GM18870 (cell line): Measurements from ENCODE around the gene RAB9B.
"Not testable (repeated sequence)": the region's sequence is repeated elsewhere in the genome, so short reads cannot be mapped to it uniquely, and the experiment has no call there.

ENCODE experiments used
- ATAC-seq: cut with Tn5 transposase; IDR thresholded peaks from one replicate; pipeline ENCODE4 v1.9.1; 2021; ENCODE audit warnings: moderate library complexity; ENCODE audit not compliant: unreplicated experiment

The RAB9B gene

DNA sequence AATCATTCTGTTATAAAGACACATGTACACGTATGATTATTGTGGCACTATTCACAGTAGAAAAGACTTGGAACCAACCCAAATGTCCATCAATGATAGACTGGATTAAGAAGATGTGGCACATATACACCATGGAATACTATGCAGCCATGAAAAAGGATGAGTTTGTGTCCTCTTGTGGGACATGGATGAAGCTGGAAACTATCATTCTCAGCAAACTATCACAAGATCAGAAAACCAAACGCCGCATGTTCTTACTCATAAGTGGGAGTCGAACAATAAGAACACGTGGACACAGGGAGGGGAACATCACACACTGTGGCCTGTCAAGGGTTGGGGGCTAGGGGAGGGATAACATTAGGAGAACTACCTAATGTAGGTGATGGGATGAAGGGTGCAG is 15.0 kb downstream of the RAB9B start:
- ATAC-seq, result not testable (repeated sequence)

DNA sequence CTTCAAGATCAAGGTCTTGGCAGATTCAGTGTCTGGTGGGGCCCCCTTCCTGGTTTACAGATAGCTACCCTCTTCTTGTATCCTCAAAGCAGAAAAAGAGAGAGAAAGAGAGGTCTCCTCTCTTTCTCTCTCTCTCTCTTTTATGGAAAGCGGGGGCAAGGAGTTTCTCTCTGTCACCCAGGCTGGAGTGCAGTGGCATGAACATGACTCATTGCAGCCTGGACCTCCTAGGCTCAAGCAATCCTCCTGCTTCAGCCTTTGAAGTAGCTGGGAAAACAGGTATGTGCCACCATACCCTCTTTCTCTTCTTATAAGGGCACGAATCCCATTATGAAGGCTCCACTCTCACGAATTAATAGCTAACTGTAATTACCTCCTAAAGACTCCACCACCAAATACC is 20.2 kb downstream of the RAB9B start:
- no peak for ATAC-seq

DNA sequence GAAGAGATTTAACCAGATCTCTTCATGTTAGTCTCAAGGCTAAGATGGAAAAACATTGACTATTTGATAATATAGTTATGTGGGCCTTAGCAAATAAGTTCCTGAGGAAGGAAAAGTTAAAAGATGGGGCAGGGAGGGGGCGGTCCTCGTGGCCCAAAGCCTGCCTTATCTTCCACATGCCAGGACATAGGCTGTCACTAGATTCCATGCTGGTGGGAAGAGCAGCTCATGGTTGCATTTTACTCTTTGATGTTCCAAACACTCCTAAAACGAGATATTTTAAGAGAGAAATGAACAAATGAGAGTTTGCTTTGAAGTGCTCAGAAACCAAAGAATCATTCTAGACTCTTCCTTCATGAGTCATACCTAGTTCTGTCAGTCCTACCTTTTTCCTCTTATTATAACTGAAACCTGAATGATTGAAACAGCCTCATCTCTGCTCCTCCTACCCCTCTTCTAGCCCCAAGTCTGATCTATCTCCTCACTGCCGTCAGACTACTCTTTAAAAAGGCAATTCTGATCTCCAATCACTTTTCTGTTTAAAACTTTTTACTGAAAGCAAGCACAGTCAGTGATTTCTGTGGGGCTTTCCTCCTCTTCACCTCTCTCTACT is 25.1 kb downstream of the RAB9B start:
- ATAC-seq, result no peak

DNA sequence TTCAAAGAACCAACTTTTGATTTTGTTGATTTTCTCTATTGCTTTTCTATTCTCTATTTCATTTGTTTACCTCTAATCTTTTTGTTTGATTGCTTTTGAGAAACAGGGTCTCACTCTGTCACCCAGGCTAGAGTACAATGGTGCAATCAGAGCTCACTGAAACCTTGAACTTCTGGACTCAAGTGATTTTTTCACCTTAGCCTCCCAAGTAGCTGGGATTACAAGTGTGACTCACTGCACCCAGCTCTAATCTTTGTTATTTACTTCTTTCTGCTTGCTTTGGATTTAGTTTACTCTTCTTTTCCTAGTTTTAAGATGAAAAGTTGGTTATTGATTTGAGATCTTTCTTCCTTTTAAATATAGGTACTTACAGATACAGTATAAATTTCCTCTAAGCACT is 26.2 kb downstream of the RAB9B start:
- no peak for ATAC-seq

DNA sequence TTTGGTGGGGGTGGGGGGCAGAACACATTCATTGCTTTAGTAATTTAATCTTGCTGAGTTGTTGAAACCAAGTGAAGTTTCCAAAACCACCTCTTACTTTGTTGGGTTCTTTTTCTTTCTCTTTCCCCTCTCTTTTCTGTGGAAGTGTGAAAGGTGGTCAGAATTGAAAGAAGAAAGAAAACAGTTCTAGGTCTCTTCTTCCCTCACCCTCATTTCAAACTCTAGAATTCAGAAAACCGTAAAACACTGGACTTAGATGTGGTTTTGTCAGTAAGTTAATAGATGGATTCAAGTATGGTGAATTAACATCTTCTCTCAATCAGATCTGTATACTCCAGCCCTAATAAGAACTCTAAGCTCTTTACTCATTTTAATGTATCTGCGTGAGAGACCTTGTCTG is 31.7 kb downstream of the RAB9B start:
- no peak for ATAC-seq

DNA sequence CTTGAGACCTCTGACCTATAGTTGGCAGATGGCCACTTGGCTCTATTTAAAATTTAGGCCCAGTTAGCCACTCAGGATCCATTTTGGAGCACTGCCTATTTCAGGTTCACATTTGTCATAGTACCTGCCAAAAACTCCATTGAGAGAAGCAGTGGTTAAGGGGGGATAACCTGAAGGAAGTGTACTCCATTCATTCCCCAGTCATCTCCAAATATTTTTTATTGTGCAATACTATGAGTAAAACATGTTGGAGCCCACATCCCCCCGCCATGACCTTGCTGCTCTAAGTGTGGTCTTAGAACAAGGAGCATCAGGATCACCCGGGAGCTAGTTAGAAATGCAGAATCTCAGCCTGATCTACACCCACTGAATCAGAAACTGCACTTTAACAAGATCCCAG is 34.4 kb downstream of the RAB9B start:
- no peak for ATAC-seq

DNA sequence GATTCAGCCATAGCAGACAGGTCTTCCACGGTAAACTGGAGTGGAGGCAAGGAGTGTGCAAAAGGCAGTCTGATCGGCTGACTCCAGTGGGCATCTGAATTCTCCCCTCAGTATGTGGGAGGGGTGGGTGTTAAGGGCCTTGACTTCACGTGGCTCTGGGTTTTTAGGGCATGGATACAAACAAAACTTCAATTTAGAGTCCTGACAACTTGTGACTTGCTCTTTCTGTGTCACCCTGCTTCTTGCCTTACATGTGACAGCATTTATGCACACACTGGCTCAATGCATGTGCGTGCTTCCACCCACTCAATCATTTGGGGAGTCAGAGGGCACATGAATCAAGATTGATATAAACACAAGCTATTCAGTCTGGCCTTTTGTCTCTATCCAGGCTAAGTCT is 37.9 kb downstream of the RAB9B start:
- no peak for ATAC-seq

DNA sequence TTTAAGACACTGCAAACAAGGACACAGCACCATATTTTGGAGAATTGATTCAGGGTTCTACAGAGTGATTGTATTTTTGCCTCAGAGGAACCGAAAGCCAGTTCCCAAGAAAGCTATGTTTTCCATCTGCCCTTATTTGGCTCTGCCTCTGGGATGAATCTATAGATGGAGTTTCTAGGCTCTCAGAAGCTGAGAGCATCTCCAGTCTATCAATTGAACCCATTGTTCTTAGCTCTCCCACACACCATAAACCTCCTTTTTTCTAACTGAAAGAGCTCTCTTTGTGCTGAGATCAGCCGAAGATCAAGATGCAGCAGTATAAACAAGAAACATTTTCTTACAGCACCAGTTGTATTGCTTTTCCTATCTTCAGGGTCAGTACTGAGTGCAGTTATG is 38.5 kb downstream of the RAB9B start:
- no peak for ATAC-seq

DNA sequence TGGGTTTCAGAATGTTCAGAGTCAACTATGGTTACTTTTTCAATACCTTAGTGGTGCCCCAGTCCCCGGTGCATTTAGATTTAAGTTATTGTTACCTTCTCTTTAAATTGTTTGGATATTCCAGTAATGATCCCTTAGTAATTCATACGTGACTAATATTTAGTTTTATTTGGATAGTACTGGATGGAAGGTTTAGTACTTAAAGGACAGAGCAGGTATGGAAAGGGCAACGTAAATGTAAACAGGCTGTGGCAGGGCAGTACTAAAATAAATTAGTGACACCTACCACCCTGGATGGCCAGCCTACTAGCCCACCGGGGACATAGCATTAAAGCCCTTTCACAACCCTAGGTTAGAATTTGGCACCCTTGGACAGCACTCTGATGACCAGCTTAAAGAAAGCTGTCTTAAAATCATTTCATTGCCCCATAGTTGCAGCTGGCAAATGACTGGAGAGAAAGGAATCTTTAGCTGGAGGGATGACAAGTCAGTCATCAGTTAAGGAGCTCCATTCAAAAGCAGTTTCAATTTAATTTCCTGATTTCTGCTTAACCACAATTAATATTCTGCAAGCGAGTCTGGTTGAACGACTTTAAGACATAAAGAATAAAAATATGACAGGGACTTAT is 39.0 kb downstream of the RAB9B start:
- ATAC-seq, result no peak

DNA sequence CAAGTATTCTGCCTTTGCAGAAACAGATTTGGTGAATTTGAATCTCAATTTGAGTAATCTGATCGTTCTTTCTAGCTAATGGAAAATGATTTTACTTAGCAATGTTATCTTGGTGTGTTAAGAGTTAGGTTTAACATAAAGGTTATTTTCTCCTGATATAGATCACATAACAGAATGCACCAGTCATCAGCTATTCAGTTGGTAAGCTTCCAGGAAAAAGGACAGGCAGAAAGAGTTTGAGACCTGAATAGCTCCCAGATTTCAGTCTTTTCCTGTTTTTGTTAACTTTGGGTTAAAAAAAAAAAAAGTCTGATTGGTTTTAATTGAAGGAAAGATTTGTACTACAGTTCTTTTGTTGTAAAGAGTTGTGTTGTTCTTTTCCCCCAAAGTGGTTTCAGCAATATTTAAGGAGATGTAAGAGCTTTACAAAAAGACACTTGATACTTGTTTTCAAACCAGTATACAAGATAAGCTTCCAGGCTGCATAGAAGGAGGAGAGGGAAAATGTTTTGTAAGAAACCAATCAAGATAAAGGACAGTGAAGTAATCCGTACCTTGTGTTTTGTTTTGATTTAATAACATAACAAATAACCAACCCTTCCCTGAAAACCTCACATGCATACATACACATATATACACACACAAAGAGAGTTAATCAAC is 40.1 kb downstream of the RAB9B start:
- ATAC-seq, result no peak

DNA sequence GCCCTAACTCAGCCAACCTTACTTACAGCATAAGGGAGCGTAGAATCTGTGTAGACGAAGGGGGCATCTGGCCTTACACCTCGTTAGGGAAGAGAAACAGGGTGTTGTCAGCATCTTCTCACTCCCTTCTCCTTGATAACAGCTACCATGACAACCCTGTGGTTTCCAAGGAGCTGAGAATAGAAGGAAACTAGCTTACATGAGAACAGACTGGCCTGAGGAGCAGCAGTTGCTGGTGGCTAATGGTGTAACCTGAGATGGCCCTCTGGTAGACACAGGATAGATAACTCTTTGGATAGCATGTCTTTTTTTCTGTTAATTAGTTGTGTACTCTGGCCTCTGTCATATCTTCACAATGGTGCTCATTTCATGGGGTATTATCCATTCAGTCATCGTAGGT is 40.8 kb downstream of the RAB9B start:
- no peak for ATAC-seq

DNA sequence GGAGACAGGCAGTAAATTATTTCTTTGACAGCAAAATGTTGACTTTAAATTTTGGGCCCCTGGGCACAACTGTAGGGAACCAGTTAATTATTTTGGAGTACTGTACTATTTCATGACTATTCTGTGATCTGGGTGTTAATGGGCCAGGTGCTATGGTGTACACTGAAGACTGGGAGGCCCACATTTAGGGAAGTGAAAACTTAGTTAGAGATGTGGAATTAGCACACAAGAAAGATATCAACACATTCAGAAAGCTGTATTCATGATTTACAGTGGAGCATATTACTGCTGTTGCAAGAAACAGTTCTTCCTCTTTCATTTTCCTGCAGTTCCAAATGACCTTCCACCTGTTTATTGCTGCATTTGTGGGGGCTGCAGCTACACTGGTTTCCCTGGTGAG is 43.1 kb downstream of the RAB9B start:
- peak; percentile 94 for ATAC-seq

DNA sequence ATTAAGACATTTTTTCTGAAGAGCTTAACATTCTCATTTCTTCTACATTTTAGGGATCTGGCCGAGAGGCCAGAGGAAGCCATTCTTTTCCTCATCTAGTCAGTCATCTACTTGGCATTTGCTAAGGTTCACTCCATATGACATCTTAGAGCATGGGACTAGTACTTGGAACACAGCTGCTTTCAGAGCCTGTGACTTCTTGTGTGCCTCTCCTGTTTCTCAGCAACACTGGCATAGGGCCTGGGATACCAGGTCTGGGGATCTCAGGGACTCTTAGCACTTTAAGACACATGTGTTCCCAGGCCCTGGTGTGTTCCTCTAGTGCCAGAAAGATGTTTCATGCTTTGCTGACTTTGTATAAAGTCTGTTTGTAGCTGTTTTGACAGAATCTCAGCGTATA is 48.1 kb downstream of the RAB9B start:
- ATAC-seq, result no peak

DNA sequence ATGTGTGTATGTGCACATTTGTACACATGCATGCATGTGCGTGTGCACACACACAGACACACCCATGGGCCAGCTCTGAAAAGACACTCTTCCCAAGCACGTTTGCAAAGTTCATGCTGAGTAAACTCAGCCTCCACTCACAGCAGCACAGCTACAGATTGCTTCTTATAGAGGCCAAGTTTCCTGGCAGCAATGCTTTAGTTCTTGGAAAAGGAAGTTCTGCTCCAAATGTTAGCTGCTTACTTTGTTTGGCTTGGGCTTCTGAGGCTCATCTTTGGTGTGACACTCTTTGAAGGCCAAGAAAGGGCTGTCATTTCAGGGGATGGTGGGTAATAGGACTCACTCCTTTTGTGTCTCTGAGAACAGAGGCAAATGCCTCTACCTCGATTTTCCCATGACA is 48.9 kb downstream of the RAB9B start:
- ATAC-seq, result no peak

DNA sequence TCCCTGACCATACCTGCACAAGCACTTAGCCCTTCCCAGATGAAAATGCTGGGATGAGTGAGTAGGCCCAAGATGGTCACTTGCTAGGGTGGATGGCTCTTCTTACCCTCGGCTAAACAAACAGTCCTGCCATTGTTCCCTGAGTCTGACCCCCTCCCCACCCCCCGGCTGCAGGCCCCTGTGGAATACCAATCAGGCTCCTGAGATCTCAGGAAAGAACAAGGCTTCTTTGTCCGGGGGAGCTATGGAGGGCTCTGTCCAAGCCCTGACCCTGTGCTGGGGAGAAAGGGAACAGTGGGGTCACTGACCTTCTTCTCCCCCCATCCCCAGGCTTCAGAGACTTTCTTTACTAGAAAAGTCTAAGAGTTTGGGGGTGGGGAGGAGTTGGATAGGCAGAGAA is 49.4 kb downstream of the RAB9B start:
- no peak for ATAC-seq

DNA sequence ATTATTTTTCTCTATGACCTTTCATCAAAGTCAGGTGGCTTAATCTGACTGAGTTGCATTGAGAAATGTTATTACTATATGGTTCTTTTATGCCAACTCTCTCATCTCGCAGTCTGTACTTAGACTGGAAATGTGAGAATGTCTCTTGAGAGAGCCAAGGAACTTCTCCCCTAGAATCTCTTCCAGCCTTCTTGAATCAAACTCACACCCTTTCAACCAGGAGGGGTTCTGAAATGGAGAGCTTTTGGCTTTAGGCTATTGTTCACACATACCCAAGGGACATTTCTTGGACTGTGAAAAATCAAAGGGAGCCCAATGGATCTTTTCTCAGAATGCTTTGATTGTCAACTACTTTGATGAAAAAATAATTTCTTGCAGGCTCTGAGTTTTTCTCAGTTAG is 50.4 kb downstream of the RAB9B start:
- ATAC-seq, result no peak

DNA sequence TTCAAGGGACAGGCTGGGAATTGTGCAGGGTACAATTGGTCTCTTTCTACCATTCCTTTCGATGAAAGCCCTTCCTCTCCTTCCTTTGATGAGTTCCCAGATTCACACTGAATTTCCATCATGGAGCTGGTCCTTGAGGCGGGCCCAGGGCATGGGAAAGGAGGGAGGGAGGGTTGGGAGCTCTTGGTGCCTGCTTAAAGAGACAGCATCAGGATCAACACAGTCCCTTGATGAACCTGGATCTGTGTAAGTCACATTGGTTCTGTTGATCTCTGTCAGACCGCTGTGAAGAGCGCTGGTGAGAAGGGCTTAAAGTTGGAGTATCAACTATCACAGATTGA is 51.0 kb downstream of the RAB9B start:
- no peak for ATAC-seq

DNA sequence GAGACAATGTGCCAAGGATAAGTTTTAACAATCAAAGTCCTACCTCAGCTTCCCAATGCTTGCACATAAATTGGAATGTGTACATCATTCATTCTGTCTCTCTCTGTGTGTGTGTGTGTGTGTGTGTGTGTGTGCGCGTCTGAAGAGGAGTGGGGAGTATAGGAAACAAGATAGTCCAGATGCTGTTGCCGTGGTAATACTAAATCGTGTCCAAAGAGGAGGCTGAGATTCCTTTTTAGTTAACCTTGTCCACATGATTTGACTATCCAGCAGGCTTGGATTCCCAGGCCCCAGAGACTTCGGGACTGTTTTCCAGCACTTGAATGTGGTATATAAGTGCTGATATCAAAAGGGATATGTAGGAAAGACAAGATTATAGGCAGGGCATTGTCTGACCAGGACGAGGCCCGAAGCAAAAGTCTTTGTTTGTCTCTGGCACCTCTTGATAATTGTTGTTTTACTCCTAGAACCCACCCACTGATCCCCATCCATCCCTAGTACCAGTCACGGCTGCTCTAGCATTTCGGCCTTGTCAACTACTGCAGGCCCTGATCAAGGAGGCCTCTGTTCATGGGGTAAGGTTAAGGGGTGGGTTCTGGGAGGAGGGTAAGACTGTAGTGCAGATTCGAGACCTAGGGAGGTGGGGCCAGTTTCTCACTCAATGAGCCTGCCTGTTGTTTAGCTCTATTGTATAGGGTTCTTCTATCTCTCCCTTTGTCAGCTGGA is 51.6 kb downstream of the RAB9B start:
- no peak for ATAC-seq

DNA sequence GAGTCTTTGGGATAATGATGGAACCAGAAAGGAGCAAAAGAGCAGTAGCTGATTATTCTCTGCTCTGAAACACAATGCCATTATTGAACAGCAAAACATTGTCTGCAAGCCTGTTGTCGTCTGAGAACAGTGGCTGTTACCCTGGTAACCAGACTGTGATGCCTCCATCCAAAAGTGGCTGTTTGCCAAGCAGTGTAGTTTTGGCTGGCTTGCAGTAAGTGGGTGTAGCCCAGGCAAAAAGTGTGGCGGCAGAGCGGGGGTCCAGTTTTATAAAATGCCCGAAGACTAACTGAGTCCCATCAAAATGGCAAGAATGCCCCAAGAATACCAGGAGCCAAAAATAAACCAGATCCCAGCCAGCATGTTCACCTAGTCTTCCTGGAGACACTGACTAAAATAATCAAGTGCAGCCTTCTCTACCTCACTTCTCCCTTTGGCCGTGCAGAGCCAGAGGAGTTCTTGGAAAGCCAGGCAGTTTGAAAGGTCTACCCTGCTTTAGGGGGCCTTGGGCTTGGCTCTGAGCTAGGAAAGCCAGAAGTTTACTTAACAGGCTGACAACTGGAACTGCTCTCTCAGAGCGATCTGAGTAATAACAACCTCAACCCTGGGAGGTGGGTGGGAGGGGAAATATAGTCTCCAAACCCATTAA is 52.8 kb downstream of the RAB9B start:
- ATAC-seq, result no peak

DNA sequence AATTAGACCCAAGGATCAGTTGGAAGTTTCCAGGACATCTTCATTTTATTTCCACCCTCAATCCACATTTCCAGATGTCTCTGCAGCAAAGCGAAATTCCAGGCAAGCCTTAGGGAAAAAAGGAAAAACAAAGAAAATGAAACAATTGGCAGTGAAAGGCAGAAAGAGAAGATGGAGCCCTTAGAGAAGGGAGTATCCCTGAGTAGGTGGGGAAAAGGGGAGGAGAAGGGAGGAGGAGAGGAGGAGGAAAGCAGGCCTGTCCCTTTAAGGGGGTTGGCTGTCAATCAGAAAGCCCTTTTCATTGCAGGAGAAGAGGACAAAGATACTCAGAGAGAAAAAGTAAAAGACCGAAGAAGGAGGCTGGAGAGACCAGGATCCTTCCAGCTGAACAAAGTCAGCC is 55.5 kb downstream of the RAB9B start, which contains the start of gene PLP1:
TSS of gene PLP1 (plus strand) at position 295 of the 400 bp plus-strand sequence. CDS start 156 bp downstream, outside the sequence.
- no peak for ATAC-seq

DNA sequence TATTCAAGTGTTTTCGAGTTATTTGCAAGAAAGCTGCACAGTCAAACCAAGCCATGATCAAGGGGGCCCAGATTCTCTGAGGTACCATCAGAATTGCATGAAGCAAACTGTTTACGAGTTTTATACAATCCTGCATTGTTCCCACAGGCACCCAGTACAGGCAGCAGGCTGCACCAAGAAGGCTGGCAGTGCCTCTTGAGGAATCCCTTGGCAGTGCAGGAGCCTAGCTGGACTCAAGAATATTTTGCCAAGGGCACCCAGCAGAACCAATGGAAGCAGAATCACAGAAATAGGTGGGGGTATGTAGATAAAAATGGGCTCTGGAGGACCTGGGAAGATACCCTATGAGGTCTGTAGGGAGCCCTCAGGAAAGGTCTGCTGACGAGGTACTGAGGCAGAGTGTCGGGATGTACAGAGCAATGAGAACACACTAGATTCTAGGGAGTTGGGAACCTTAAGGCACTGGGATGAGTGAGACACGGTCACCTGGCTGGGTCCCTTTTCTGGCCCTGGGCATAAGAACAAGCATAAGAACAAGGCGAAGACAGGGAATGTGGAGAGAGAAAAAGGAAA is 57.9 kb downstream of the RAB9B start:
- ATAC-seq, result no peak
